Activated T-cell treated with anti-CD3 and anti-CD28 coated beads for 4 hours (primary cell): ENCODE results near the gene GM2A.
"Not testable (repeated sequence)": the region's sequence is repeated elsewhere in the genome, so short reads cannot be mapped to it uniquely, and the experiment has no call there.

Experiments used
- DNase-seq: peaks from one replicate; pipeline ENCODE4 v3.0.0-alpha.2; 2020

The GM2A gene

DNA sequence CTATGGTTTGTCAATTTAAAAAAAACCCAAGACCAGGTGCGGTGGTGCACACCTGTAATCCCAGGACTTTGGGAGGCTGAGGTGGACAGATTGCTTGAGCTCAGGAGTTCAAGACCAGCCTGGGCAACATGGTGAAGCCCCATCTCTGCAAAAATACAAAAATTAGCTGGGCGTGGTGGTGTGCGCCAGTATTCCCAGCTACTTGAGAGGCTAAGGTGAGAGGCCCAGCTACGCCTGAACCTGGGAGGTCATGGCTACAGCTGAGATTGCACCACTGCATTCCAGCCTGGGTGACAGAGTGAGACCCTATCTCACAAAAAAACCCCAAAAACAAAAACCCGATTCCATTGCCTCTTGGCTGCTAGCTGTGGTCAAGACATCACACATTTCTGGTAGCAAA, 2.0 kb downstream of the GM2A start:
- not testable (repeated sequence) for DNase-seq

DNA sequence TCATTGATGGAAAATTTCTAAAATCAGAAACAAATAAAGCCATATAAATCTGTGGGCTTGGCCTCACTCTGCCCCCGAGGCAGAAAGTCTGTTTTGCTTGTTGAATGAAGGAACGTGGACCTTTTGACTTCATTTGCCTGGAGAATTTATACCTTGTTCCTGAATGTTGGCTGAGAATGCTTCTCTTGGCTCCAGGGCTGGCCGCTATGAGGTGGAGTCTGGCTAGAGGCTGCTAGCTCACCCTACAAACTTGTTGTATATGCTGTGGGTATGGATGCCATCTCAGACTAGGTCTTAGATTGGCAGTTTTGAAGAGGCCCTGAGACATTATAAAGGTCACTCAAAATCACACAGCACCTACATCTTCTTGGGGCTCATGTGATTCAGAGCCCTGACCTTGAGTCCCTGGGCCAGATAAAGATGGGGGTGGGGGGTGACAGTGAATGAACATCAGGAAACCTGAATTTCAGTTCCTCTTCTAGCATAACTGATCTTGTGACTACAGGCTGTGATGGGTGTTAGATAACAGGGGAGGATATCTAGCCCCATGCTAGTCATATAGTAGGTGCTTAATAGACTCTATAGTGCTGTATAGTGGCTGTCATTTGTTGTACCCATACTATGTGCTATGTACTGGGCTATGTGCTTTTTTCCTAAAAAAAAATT, 2.8 kb downstream of the GM2A start:
- DNase-seq, result no peak

DNA sequence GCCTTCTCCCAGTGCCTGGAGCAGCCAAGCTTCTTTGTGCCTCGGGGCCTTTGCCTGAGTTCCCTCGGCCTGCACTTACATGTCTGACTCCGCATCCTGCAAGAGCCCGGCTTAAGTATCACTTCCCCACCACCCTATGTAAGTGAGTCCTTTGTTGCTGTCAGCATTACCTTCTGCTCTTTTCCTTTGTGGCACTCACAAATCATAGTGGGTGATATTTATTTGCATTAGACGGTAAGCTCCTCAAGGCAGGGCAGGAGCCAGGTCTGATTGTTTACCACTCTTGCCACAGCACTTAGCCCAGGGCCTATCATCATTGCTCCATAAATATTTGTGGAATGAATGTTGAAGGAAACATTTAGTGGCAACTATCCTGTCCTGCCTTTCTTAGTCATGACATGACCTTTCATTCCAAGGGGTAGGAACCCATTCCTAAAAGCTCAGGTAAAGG, 4.8 kb downstream of the GM2A start:
- no peak for DNase-seq

DNA sequence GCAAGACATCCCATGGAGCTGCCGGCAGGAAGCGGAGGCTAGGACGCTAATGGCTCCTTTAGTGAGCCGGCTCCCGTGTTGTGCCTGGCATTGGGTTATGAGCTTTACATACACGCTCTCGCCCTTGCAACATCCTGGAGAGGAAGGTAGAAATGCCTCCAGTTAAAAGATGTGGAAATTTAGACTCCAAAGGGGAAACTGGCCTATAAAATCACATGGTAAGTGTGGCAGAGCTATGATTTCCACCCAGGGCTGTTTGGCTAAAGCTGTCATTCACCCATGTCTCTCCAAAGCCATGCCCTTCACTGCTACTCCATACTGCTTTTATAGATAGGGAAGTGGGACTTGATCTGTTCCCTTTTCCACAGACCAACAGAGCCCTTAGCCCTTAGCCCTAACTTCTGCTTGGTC, 5.2 kb downstream of the GM2A start:
- DNase-seq, result no peak

DNA sequence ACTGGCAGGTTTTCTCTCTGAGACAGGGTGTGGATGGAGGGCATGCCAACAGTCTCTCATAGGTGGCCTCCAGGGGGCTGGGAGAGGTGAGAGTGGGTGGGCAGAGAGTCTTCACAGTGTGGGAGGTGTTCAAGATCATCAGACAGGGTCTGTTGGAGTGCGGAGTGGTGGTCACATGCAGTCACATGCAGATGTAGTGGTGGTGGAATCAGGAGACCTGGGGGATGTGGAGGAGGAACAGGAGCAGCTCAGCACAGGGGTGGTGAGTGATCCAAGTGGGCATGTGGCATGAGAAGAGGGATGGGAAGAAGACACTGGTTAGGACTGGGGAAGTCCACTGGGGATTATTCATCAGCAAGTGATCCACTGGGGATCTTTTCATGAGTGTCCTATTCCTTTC, 5.8 kb downstream of the GM2A start:
- DNase-seq, result no peak

DNA sequence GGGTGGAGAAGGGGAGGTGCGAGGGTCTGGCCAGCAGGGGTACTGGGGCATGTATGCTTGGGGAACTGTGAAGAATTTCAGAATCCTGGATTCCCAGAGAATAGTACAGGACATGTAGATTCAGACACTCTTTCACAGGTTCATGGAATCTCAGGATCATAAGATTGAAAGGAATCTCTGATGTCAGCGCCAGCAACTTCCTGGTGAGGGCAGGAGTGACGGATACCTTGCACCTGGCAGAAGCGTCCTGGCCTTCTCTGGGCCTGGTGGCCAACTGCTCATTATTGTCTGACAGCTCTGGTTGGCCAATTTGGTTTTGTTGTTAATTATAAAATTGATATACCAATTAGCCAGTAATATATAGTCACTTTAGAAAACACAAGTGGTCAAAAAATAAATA, 6.9 kb downstream of the GM2A start:
- DNase-seq, result no peak

DNA sequence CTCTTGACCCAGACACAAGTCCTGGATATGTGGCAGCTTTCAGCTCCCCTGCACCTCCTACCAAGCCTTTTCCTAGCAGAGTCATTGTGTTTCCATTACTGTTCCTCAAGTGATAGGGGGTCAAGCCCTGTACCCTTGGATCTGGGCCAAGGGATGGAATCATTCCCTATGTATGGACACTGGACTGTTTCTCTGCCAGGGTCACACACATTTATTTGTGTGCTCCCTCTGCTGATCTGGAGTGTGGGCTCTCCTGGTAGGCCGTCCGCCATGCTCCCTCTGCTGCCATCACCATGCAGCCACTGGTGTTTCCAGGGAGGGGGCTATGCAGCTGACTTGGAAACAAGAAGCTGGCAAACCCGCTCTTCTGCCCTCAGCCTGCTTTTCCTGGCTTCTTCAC, 9.5 kb downstream of the GM2A start:
- DNase-seq, result no peak

DNA sequence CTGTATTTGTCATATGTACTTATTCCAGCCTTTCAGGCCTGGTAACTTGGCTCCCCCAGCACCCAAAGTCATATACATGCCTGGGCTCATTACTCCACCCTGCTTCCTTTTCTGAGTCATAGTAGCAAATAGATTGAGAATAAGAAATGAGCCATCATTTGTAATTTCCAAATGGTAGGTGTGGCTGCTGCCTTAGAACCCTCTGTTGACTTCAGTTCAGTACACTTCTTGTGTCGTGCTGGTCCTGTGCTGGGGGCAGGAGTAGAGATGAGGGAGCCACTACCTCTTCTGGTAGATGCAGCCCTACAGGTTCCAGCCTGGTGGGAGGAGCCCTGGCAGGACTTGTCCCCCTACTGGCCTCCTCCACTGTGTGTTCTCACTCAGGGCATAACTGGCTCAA, 11.1 kb downstream of the GM2A start:
- DNase-seq, result no peak

DNA sequence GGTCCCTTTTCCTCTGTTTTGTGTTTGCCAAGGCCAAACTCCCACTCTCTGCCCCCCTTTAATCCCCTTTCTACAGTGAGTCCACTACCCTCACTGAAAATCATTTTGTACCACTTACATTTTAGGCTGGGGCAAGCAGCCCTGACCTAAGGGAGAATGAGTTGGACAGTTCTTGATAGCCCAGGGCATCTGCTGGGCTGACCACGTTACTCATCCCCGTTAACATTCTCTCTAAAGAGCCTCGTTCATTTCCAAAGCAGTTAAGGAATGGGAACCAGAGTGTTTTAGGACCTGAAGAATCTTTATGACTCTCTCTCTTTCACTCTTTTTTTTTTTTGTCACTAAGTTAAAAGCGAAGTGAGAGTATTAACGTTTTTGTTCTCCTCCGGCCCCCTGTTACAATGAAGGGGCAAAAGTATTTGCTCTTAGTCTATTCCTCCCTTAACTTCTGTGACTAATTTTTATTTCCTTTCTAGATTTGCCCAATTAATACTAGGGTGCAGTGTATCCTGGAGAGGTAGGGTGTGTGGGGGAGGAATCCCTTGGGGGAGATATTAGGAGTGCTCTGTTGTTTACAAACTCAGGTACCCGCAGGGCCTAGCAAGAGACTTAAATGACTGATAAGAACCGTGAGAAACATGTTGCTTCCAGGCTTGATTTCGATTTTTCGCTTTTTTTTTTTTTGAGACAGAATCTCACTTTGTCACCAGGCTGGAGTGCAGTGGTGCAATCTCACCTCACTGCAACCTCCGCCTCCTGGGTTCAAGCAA, 14.7 kb downstream of the GM2A start:
- DNase-seq, result no peak

DNA sequence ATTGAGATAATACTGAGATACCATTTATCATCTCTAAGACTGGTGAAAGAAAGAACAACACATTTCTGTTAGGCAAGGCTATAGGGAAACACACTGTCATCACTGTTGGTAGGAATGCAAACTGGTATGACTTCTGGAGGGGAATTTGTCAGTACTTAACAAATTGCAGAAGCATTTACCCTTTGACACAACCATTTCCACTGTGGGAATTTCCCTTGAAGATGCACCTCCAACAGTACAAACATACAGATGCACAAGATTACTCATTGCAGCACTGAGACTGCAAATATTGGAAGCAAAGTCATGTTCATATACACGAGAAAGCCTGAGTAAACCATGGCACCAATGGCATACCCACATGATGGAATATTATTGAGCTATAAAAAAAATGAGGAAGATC, 17.6 kb downstream of the GM2A start:
- DNase-seq, result no peak

DNA sequence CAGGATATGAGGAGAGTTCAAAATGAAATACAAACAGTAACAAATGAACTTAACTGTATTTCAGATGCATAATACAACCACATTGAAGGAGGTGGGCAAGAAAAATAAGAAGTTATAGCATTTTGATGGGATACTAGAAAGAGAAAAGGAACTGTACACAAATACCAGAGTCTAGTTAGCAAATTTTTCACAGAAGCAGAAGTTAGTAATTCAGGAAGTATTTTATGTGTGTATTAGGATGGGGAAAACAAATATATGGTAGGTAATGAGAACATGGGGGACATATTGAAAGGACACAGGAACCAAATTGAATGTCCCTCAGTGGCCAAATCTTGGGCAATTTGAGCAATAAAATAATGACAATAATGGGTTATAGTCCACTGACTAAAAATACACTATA, 18.4 kb downstream of the GM2A start:
- DNase-seq, result no peak

DNA sequence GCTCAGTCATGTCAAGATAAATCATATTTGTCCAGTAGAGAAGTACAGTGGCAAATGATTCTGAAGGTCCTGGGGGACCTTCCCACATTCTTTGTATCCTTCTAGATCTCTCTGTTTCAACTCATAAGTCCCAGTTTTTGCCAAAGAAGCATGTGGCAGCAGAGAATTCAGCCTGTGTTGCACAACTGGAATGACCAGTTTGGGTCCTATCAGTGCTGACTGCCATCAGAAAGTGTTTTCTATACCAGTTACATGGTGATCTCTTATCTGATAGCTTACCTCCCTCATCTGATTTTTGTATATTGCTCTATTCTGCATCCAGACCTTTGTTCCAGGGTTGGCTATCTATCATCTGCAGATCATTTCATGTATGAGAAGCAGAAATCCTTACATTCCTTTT, 21.7 kb downstream of the GM2A start:
- DNase-seq, result no peak

DNA sequence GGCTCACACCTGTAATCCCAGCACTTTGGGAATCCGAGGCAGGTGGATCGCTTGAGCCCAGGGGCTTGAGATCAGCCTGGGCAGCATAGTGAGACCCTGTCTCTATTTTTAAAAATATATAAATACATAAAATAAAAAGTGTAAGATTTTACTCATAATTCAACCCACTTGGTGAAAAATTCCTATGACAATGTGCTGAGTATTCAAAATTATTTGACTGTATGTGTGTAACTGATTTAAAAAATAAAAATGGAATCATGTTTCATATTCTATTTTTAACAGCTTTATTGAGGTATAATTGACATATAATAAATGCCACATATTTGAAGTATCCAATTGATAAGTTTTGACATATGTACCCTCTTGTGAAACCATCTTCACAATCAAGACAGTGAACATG, 22.8 kb downstream of the GM2A start:
- DNase-seq, result no peak

DNA sequence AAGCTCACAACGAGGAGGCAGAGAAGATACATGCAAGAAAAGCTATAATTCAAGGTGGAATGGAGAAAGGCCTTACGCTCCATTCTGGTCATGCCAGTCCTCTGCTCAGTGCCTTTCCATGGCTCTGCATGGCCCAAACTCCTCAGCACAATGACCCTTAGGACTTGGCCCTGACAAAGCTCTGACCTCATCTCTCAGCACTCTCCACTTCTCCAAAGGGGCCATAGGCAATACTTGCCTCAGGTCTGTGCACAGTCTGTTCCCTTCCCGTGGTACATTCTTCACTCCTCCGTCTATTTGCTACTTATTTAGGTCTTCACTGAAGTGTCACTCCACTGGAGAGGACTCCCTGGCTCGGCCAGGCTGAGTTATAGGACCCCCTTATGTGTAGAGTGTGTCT, 25.9 kb downstream of the GM2A start:
- no peak for DNase-seq

DNA sequence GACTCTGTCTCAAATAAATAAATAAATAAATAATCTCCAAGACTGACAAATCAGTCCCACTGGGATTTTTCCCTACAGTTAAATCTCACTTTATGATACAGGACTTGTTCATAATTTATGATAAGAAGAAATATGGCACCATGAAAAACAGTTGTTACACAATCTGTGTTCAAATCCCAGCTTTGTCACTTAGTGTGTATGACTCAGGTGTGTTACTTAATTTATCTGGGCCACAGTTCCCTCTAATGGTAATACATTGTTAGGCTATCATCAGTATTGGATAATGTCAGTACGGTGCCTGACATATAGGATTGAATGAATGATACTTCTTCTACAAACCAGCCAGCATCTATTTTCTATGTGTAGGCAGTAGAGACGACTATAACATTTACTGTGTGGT, 27.5 kb downstream of the GM2A start:
- no peak for DNase-seq

DNA sequence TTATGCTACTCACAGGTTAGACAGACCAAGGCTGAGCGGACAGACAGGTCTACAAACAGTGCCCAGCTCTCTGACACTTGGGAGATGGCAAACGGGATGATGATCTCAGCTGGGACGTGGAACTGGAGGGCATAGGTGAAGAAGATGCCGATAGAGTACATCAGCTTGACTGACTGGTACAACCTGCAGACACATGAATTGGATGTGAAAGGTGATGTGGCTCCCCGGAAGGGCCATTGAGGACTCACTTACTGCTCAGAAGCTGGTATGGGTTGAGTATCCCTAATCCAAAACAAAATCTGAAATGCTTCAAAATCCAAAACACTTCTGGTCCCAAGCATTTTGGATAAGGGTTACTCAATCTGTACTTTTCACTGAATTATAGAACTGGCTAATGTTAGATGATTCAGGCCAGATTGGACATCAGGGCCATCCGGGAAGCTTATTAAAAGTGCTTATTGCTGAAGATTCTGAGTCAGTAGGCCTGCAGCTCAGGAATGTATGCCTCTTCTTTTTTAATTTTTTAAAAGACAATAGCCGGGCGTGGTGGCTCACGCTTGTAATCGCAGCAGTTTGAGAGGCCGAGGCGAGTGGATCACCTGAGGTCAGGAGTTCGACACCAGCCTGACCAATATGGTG, 28.1 kb downstream of the GM2A start:
- DNase-seq, result no peak

DNA sequence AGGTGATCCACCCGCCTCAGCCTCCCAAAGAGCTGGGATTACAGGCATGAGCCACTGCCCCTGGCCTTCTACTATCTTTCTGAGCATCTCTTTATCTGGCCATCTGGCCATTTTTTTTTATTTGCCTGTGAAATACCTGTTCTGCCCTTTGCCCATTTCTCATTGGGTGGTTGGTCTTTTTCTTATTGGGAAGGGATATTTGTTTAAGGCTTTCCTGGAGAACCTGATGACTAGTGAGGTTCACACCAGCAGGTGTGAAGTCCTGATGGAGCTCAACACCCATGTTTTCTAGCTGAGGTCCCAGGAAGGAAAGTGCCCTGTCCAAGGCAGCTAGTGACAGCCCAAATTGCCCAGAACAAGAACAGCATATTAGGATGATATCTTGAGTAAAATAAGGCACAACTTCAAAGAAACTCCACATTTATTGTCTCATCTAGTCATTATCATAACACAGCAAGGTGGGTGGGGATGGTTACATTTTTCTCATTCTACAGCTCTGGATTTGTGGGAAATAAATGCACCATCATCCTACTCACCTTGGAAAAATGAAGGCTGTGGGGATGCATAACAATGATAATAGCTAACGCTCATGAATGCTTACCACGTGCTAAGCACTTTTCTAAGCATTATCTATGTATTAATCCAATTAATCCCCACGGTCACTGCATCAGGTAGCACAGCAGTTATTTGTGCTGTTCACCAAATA, 30.3 kb downstream of the GM2A start:
- DNase-seq, result no peak

DNA sequence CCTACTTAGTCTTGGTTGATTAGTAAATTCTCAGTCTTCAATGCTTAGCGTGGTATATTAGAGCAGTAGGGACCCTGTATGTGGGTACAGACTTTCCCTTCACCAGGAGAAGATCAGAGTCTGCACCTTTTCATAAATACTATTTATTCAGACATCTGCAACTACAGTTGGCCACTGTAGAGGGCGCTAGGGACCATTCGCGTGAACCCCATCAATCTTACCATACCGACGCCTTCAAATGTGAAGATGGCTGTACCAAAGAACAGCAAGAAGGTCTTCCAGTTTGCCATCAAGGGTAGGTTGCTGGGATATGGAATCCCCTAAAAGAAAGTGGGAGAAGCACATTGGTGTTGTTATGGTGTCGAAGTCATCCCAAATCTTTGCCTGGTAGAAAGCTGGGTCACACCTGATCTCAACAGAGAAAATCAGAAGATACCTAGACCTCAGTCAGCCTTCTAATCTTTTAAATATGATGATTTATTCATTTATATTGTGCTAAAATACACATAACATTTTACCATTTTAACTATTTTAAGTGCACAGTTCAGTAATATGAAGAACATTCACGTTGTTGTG, 31.5 kb downstream of the GM2A start:
- DNase-seq, result no peak

DNA sequence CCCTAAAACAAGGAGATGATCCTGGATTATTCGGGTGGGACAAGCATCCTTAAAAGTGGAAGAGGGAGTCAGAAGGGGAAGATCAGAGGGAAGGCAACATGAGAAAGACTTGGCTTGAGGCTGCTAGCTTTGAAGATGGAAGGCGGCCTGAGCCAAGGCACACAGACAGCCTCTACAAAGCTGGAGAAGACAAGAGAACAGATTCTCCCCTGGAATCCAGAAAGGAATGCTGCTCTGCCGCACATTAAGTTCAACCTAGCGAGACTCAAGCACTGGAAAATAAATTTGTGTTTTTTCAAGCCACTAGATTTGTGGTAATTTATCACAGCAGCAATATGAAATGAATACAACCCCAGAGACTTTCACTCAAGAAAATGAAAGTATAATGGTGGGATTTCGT, 32.7 kb downstream of the GM2A start:
- no peak for DNase-seq

DNA sequence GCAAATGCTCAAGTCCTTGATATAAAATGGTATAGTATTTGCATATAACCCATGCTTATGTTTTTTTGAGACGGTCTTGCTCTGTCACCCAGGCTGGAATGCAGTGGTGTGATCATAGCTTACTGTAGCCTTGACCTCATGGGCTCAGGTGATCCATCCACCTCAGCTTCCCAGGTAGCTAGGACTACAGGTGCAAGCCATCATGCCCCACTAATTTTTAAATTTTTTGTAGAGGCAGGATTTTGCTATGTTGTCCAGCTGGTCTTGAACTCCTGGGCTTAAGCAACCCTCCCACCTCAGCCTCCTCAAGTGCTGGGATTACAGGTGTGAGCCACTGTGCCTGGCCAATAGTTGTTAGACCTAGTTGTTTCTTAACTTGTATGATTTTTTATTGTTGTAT, 33.3 kb downstream of the GM2A start:
- DNase-seq, result no peak

DNA sequence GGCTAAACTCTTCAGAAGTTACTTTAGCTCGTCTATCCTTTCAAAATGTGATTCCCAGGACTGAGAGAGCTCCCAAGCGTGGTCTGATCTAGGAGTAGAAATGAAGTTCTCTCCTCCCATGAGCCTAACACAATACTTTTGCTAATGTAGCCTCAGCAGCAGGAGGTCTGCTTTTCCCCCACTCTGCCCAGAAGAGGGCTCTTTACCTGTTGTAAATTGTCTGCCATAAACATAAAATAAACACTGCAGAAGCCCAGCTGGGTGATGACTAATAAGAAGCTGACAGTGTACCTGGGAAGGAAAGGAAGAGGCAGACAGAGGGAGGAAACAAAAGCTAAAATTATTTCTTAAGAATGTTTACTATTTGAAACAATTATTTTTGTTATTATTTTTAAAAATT, 35.2 kb downstream of the GM2A start:
- DNase-seq, result no peak

DNA sequence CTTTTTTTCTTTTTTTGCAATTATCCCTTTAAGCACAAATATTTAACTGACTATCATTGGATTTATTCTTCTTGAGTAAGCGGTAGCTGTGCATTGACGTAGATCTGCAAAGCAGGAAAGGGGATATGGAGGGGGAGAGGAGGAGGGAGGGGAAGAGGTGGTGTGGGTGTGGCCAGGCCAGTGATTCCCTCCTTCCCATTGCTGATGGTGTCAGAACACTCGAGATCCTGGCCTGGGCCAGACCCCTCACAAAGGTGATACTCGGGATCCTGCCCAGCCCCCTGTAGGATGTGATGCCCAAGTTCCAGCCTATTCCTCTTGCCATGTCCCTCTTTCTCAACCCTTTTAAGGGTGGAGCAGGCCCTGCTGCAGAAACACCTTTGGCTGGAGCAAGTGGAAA, 40.6 kb downstream of the GM2A start:
- no peak for DNase-seq

DNA sequence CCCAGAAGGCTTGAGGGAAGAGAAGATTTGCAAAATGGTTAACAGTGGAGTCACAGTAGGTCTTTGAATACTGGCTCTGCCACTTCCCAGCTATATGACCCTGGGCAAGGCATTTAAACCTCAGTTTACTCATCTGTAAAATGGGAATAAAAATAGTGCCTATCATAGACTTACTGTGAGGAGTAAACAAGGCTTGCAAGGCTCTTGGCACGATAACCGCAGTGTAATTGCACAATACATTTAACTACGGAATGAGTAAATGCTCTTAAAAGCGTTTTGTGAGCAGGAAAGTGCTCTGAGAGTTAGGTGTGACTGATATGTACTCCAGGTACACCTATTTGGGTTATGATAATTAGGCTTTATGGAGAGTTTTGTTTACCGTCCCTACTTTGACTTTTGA, 42.2 kb downstream of the GM2A start:
- DNase-seq, result no peak
